Colonic mucosa (tissue), 4 donors: Measurements from ENCODE around the gene PSD. TPM values are rescaled to one million over a fixed set of nuclear protein-coding genes. Genes with fewer than 3 reads are reported as not detected.

Source experiments
- DNase-seq: peaks from one replicate; pipeline ENCODE4 v3.0.0-alpha.2; 2020
- H3K27ac ChIP-seq: fragments of 200-600 bp; one replicate; pipeline ENCODE4 v1.8.0; 2021
- H3K27me3 ChIP-seq: fragments of 200-600 bp; one replicate; pipeline ENCODE4 v1.8.0; 2021
- H3K36me3 ChIP-seq: fragments of 200-600 bp; one replicate; pipeline ENCODE4 v1.8.0; 2021
- H3K4me1 ChIP-seq: fragments of 200-600 bp; one replicate; pipeline ENCODE4 v1.8.0; 2021; ENCODE audit warnings: mild to moderate bottlenecking
- H3K4me3 ChIP-seq: fragments of 200-600 bp; one replicate; pipeline ENCODE4 v1.8.0; 2021
- H3K9ac ChIP-seq, 2 donors: one replicate each; pipeline ENCODE4 v1.7.0; 2013; ENCODE audit warnings: control low read depth in 2 of 2, low read depth in 2 of 2, low read length in 2 of 2
- H3K9me3 ChIP-seq: fragments of 200-600 bp; one replicate; pipeline ENCODE4 v1.8.0; 2021
- intact Hi-C: fragments of 100-400 bp; cut with DNase I; formaldehyde crosslinking; loops from one replicate; pipeline ENCODE4 v1.14.1; 2022
- total RNA-seq, 2 donors: library from RNA; stranded (reverse); fragmentation: NEBNext Ultra II Directional in 1 of 2; extraction: Animal tissue kit (Norgen Biotek cat#: 25700) in 1 of 2; gene quantifications; one replicate each; pipeline ENCODE4 v1.2.1, GENCODE V29; 2021
- TF ChIP-seq, protein P1 (sequence below): fragments of 200-600 bp; IDR thresholded peaks from one replicate; pipeline ENCODE4 v1.8.0; 2022; ENCODE audit warnings: antibody characterized with exemption, mild to moderate bottlenecking
- donor health status: healthy.
- donor health status: DM: no; HTN: no; CAD: no.
- donor health status: DM: no; HTN: no; CAD: no.

The PSD gene
- total RNA-seq, 2 donors from 2014 or later: 4.2 to 22.5 TPM

GRCh38 chr10:102397222-102398171, 21.1 kb downstream of the PSD start:
- Histone ChIP-seq H3K9ac (no peak overlapping the region), H3K27ac (peak overlapping the region; percentile 98), H3K9me3 (no peaks in the 10 kb centered on the region), H3K4me3 (peak overlapping the region; percentile 73), H3K36me3 (peaks cover 6% of the 10 kb centered on the region), H3K4me1 (peaks cover 11% of the 10 kb centered on the region), H3K27me3 (no peaks in the 10 kb centered on the region)
- TF ChIP-seq, protein P1, sequence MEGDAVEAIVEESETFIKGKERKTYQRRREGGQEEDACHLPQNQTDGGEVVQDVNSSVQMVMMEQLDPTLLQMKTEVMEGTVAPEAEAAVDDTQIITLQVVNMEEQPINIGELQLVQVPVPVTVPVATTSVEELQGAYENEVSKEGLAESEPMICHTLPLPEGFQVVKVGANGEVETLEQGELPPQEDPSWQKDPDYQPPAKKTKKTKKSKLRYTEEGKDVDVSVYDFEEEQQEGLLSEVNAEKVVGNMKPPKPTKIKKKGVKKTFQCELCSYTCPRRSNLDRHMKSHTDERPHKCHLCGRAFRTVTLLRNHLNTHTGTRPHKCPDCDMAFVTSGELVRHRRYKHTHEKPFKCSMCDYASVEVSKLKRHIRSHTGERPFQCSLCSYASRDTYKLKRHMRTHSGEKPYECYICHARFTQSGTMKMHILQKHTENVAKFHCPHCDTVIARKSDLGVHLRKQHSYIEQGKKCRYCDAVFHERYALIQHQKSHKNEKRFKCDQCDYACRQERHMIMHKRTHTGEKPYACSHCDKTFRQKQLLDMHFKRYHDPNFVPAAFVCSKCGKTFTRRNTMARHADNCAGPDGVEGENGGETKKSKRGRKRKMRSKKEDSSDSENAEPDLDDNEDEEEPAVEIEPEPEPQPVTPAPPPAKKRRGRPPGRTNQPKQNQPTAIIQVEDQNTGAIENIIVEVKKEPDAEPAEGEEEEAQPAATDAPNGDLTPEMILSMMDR: no peak
- no peak for DNase-seq
- intact Hi-C loops: loop anchor here (5.0 to 10.0 kb wide), 2 partner anchors 170 to 197 kb away; partner anchors contain the start of gene ELOVL3

GRCh38 chr10:102396730-102397151, 21.8 kb downstream of the PSD start:
- TF ChIP-seq, protein P1: no peak
- Histone ChIP-seq H3K9ac (peak overlapping the region; percentile 74 to 95), H3K9me3 (no peaks in the 10 kb centered on the region), H3K27me3 (no peaks in the 10 kb centered on the region), H3K4me1 (peaks cover 11% of the 10 kb centered on the region), H3K27ac (peak overlapping the region; percentile 98), H3K4me3 (peak overlapping the region; percentile 73), H3K36me3 (peaks cover 6% of the 10 kb centered on the region)
- intact Hi-C loops: loop anchor here (5.0 to 10.0 kb wide), 2 partner anchors 169 to 198 kb away; partner anchors contain the start of gene ELOVL3
- no peak for DNase-seq

GRCh38 chr10:102396317-102396650, 22.3 kb downstream of the PSD start:
- no peak for DNase-seq
- H3K9ac ChIP-seq: peak overlapping the region; percentile 74 to 95
- TF ChIP-seq, protein P1: no peak
- no peaks in the 10 kb centered on the region for H3K9me3 ChIP-seq
- peaks cover 2% of the 10 kb centered on the region for H3K36me3 ChIP-seq
- peak overlapping the region; percentile 73 for H3K4me3 ChIP-seq
- H3K27me3 ChIP-seq: no peaks in the 10 kb centered on the region
- H3K4me1 ChIP-seq: peaks cover 11% of the 10 kb centered on the region
- H3K27ac ChIP-seq: peak overlapping the region; percentile 98
- intact Hi-C loops: loop anchor here (5.0 to 10.0 kb wide), 2 partner anchors 169 to 199 kb away; partner anchors contain the start of gene ELOVL3

DNA sequence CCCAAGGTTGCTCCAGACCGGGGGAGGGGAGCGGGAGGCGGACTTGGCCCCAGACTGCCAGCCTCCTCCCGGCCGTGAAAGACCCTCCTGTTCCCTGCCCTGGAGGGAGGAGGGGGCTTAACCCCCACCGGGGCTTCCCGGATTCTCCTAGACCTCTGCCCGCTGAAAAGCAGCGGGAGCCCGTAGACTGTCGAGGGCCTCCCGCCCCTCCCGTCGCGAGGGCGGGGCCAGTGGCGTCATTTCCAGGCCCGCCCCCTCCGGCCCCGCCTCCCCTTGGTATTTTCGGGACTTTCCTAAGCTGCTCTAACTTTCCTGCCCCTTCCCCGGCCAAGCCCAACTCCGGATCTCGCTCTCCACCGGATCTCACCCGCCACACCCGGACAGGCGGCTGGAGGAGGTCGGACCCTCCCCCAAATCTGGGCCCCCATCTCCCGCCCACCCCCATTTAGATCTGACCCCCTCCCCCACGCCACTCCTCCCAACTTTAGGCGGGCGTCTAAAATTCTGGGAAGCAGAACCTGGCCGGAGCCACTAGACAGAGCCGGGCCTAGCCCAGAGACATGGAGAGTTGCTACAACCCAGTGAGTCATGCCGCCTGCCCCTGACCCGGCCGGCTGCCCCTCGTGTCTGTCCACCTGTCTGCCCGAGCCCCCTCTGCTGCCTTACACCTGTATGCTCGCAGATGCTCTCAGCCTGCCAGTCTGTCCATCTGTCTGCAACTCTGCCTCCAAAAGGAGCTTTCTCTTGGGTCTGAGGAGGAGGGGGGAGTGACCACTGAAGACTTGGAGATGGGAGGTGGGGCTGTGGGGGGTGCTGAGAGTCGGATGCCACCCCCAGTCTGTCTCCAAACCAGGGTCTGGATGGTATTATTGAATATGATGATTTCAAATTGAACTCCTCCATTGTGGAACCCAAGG, 22.9 kb downstream of the PSD start, which contains the start of gene NFKB2:
TSS of gene NFKB2 (plus strand) at position 306 of the 917 bp plus-strand sequence. CDS start at position 561, 255 bp downstream.
- H3K9me3 ChIP-seq: no peaks in the 10 kb centered on the region
- intact Hi-C loops: loop anchor here (5.0 to 10.0 kb wide), 2 partner anchors 168 to 199 kb away; partner anchors contain the start of gene ELOVL3
- peak within 1 kb of the TSS; percentile 98 for H3K27ac ChIP-seq
- H3K4me3 ChIP-seq: peak within 1 kb of the TSS; percentile 73
- TF ChIP-seq, protein P1: no peak
- H3K36me3 ChIP-seq: no peaks in the 10 kb centered on the region
- H3K9ac ChIP-seq: peak within 1 kb of the TSS; percentile 90 to 95
- H3K4me1 ChIP-seq: peaks cover 11% of the 10 kb centered on the region
- no peaks in the 10 kb centered on the region for H3K27me3 ChIP-seq
- DNase-seq: peak; percentile 93
